Left ventricle myocardium inferior (tissue), 1 donor: Measurements from ENCODE around the gene ZNF892. TPM values are rescaled to one million over a fixed set of nuclear protein-coding genes. Genes with fewer than 3 reads are reported as not detected.
A peak's percentile ranks its signal among the peaks of the same experiment; 100 is the strongest.

Source experiments
- DNase-seq: peaks from one replicate; pipeline ENCODE4 v3.0.0-alpha.2; 2020
- H3K27ac ChIP-seq: fragments of 200-600 bp; replicated peaks from 2 replicates; pipeline ENCODE4 v1.8.0; 2021
- H3K27me3 ChIP-seq: fragments of 200-600 bp; 2 replicates; pipeline ENCODE4 v1.8.0; 2021; ENCODE audit warnings: low read depth
- H3K36me3 ChIP-seq: fragments of 200-600 bp; 2 replicates; pipeline ENCODE4 v1.8.0; 2021
- H3K4me1 ChIP-seq: fragments of 200-600 bp; 2 replicates; pipeline ENCODE4 v1.8.0; 2021
- H3K4me3 ChIP-seq: fragments of 200-600 bp; 2 replicates; pipeline ENCODE4 v1.8.0; 2021; ENCODE audit warnings: mild to moderate bottlenecking, moderate library complexity
- H3K9me3 ChIP-seq: fragments of 200-600 bp; replicated peaks from 2 replicates; pipeline ENCODE4 v1.8.0; 2021
- intact Hi-C: fragments of 100-400 bp; cut with micrococcal nuclease; formaldehyde crosslinking; loops from one replicate; pipeline ENCODE4 v1.11.0; 2022
- total RNA-seq: library from RNA; stranded (reverse); fragmentation: NEBNext Ultra II Directional; extraction: Animal tissue kit (Norgen Biotek cat#: 25700); gene quantifications from one replicate; pipeline ENCODE4 v1.2.1, GENCODE V29; 2021
- TF ChIP-seq, protein P1 (sequence below): fragments of 200-600 bp; IDR thresholded peaks from 2 replicates; pipeline ENCODE4 v1.8.0; 2021; ENCODE audit warnings: antibody characterized with exemption, mild to moderate bottlenecking, borderline replicate concordance
- donor health status: DM: no; HTN: yes; CAD: no; lungs with severe emphysema.

ZNF892 gene
- total RNA-seq, 1 donor from 2014 or later: 4.0 TPM

DNA sequence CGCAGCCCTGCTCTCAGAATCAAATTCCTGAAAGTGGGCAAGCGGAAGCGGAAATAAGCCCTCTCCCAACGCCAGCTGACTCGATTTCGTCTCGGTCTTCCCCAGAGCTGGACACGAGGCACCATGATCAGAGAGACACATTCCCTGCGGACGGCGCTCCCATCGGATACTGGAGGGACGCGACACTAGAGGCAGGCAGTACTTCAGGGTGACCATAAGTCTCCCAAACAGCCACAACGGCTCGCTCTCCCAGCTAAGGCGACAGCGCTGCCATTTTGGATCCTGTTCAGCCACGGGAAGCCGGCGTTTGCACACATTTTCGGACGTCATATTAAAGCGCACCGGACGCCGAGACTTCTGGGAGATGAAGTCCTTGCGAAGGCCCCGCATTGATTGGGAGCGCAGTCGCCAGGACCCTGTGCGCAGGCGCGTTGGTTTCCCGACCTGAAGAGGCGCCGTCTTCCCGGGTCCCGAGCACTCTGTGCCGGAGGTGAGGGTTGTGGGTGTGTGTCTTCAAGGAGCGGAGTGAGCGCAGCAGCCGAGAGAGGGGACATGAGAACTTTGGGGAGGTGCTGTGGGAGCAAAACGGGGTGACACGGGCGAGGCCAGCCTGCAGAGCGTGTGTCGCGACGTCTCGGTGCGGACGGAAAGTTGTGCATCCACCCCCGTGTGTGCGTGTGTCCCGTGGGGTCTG lies 41.8 kb upstream of the ZNF892 start, which contains the start of gene ZNF2:
Gene ZNF2 (plus strand): TSS at position 439 of the 694 bp plus-strand sequence. CDS start 10,418 bp downstream, outside the sequence.
- TF ChIP-seq, protein P1, sequence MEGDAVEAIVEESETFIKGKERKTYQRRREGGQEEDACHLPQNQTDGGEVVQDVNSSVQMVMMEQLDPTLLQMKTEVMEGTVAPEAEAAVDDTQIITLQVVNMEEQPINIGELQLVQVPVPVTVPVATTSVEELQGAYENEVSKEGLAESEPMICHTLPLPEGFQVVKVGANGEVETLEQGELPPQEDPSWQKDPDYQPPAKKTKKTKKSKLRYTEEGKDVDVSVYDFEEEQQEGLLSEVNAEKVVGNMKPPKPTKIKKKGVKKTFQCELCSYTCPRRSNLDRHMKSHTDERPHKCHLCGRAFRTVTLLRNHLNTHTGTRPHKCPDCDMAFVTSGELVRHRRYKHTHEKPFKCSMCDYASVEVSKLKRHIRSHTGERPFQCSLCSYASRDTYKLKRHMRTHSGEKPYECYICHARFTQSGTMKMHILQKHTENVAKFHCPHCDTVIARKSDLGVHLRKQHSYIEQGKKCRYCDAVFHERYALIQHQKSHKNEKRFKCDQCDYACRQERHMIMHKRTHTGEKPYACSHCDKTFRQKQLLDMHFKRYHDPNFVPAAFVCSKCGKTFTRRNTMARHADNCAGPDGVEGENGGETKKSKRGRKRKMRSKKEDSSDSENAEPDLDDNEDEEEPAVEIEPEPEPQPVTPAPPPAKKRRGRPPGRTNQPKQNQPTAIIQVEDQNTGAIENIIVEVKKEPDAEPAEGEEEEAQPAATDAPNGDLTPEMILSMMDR: peak; percentile 12
- Histone ChIP-seq H3K27ac (peak within 1 kb of the TSS; percentile 92), H3K27me3 (no peaks in the 10 kb centered on the region), H3K9me3 (no peaks in the 10 kb centered on the region), H3K4me1 (peaks cover 36% of the 10 kb centered on the region), H3K4me3 (peak within 1 kb of the TSS; percentile 85), H3K36me3 (no peaks in the 10 kb centered on the region)
- intact Hi-C loops: no loop called here
- DNase-seq: peak; percentile 98

DNA sequence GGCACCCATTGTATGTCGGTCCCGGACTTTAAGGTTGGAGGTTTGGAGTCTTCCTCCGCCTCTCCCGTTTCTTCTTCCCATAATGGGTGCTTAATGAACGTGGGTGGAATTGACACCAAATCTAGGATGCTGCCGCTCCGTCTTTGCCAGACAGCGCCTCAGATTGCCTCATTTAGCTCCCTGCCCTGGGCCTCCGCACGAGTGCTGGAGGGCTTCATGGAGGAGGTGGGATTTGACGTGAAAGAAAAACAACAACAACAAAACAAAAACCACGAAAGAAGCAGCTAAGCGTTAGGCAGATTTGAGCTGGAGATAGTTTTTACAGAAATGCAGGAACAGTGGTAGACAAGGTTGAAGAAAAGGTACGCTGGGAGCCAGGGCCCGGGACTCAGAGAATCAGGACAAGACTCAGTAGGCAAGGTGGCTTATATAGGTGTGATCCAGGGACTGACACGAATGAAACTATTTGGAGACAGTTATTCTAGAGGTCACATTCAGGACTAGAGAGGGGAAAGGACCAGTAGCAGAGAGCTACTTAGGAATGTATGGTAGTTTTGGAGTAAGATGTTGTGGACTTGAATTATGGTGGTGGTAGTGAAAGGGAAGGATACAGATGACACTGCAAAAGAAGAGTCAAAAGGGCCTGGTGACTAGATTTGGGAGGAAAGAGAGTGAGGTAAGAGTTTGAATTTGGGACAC lies 41.1 kb upstream of the ZNF892 start:
- Histone ChIP-seq H3K36me3 (no peaks in the 10 kb centered on the region), H3K4me1 (peaks cover 36% of the 10 kb centered on the region), H3K4me3 (peak overlapping the region; percentile 85), H3K27me3 (no peaks in the 10 kb centered on the region), H3K9me3 (no peaks in the 10 kb centered on the region), H3K27ac (peak overlapping the region; percentile 92)
- DNase-seq: no peak
- TF ChIP-seq, protein P1: no peak
- intact Hi-C loops: no loop called here

DNA sequence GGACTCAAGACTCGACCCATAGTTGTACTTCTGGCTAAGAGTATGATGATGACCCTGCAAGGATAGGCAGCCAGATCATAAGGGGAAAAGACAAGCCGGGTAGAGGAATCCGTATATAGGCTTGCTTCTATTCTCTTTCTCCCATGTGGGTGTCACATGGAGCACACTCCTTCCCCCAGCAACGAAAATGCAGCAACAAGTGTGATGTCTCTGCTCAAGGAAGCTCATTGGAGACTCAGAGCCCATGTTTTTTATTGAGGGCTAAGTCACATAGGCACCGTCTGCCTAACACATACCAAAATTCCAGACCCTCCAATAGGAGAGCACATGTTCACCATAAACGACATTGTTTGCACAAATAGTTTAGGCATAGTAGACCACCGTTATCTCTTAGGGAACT lies 35.4 kb upstream of the ZNF892 start:
- H3K36me3 ChIP-seq: peaks cover 6% of the 10 kb centered on the region
- DNase-seq: no peak
- no peak overlapping the region for H3K4me3 ChIP-seq
- H3K27me3 ChIP-seq: no peaks in the 10 kb centered on the region
- TF ChIP-seq, protein P1: no peak
- H3K4me1 ChIP-seq: peaks cover 1% of the 10 kb centered on the region
- no peaks in the 10 kb centered on the region for H3K9me3 ChIP-seq
- intact Hi-C loops: no loop called here
- no peak overlapping the region for H3K27ac ChIP-seq

DNA sequence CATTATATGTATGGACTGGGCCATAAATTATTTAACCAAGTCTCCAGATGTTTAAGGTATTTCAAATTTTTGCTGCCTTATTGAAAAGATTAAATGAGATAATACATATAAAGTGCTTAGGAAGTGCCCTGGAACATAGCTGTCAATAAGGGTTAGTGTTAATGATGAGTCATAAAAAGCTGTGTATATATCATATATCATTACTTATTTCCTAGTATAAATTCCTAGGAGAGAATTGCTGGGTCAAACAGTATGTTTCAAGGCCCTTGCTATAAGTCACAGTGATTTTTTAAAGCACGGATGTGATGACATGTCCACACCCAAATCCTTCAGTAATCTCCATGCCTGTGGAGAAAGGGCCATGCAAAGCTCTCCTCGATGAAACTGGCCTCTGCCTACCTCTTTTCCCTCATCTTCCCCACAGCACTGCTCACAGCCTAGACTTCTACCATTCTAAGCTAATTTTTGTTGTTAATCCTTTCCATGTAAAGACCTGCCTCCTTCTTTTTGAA lies 33.2 kb upstream of the ZNF892 start:
- TF ChIP-seq, protein P1: no peak
- DNase-seq: no peak
- Histone ChIP-seq H3K9me3 (no peaks in the 10 kb centered on the region), H3K27me3 (no peaks in the 10 kb centered on the region), H3K4me1 (peaks cover 2% of the 10 kb centered on the region), H3K27ac (no peak overlapping the region), H3K4me3 (no peak overlapping the region), H3K36me3 (peaks cover 24% of the 10 kb centered on the region)
- intact Hi-C loops: no loop called here

DNA sequence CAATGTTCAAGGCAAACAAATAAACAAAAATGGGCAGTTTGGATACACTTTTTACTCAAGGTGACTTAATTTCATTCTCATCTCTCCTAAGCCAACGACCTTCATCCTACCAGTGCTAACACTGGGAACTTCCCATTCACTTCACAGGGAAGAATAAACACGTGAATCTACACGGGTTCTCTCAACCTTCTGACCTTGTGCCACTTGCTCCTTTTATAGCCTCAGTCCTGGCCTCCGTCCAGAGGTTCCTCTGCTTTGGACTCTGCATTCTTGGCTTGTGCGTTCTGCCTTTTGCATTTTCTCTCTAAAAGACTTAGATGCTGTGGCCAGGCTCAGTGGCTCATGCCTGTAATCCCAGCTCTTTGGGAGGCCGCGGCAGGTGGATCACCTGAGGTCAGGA lies 27.9 kb upstream of the ZNF892 start:
- peak overlapping the region; percentile 73 for H3K27ac ChIP-seq

More for the DNA sequence above, 27.9 kb upstream of the ZNF892 start:
- no peak overlapping the region for H3K4me3 ChIP-seq
- peaks cover 30% of the 10 kb centered on the region for H3K9me3 ChIP-seq
- peak; percentile 50 for DNase-seq
- intact Hi-C loops: no loop called here
- TF ChIP-seq, protein P1: no peak
- H3K4me1 ChIP-seq: peaks cover 10% of the 10 kb centered on the region
- no peaks in the 10 kb centered on the region for H3K27me3 ChIP-seq
- H3K36me3 ChIP-seq: peaks cover 67% of the 10 kb centered on the region
